OCI-LY3 (cell line): ENCODE data around the gene PPP3R1.

ENCODE experiments used
- EZH2phosphoT487 ChIP-seq: fragments of 200-600 bp; shearing (Covaris generic); IDR thresholded peaks from 2 replicates; pipeline ENCODE4 v1.6.1; 2018; ENCODE audit warnings: antibody characterized with exemption, mixed run types, low read depth
- TF ChIP-seq, protein P1 (sequence below): fragments of 200-600, 300-600 bp; sonication (generic); IDR thresholded peaks from 2 replicates; pipeline ENCODE4 v1.5.1; 2014; ENCODE audit warnings: antibody characterized with exemption, low read length, low read depth

DNA sequence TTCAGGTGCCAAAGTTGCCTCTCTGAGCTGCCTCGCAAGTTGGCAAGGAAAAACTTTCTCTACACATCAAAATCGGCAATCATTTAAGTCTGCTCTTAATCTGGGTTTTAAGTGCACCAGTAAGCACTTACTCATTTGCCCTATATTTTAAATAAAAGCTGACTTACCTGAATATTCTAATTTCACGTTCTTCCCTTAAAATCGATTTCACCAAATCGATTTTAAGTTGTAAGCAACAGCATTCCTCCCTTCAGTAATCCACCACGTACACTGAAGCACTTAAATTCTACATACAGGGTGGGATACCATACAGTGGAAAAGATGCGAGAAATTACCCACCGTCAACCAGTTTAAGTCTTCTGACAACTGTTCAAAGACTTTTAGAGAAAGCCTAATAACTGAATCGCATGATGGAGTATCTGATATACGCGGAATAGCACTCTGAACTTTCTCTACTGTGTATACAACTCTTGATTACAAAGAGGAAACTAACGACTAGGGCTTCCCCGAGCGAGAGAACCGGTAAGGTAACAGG is 1.6 kb downstream of the PPP3R1 start:
- TF ChIP-seq, protein P1, sequence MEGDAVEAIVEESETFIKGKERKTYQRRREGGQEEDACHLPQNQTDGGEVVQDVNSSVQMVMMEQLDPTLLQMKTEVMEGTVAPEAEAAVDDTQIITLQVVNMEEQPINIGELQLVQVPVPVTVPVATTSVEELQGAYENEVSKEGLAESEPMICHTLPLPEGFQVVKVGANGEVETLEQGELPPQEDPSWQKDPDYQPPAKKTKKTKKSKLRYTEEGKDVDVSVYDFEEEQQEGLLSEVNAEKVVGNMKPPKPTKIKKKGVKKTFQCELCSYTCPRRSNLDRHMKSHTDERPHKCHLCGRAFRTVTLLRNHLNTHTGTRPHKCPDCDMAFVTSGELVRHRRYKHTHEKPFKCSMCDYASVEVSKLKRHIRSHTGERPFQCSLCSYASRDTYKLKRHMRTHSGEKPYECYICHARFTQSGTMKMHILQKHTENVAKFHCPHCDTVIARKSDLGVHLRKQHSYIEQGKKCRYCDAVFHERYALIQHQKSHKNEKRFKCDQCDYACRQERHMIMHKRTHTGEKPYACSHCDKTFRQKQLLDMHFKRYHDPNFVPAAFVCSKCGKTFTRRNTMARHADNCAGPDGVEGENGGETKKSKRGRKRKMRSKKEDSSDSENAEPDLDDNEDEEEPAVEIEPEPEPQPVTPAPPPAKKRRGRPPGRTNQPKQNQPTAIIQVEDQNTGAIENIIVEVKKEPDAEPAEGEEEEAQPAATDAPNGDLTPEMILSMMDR: no peak
- no peak for TF ChIP-seq EZH2phosphoT487
